ENCODE measurements around the gene PREX1.
"Not testable (repeated sequence)": the region's sequence is repeated elsewhere in the genome, so short reads cannot be mapped to it uniquely, and the experiment has no call there.

PREX1 gene

GRCh38 chr20:48826480-48826879 lies 1.3 kb downstream of the PREX1 start:
- DNase-seq (ENCODE audit: low read depth), result not testable (repeated sequence)

- DNase-seq (ENCODE audit: low read depth), result no peak
Measured at GRCh38 chr20:48826069-48826468, 1.7 kb downstream of the PREX1 start.

- no peak for DNase-seq (ENCODE audit: low read depth)
Measured at GRCh38 chr20:48825566-48825920, 2.3 kb downstream of the PREX1 start.

DNA sequence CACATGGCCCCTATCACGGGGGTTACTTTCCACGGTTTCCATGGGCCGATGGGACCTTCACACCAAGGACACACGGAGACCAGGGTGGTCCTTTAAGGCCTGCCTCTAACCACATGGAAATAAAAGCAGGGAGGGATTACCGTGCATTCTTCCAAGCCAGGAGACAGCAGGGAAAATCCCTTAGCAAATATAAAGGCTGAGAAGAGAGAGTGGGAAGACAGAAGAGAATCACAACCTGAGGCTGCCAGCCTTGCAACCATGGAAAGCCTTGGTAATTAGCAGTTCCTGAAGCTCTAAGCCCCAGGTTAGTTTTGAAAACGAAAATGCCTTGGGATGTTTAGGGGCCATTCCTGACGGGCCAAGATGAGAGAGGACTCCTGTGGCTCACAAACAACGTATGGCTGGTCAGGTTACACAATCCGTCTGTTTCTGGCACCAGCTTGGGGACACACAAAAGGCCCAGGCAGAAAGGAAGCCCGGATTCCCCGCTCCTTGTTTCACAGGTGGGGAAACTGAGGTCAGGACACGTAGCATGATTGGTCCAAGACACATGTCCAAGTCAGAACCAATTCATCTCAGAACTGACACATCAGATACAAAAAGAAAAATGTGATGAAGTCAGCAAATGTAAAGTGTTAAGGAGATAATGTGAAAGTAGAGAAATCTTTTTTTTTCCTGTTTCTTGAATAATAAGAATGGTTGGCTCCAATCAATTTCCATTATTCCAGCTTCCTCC lies 2.8 kb downstream of the PREX1 start:
- DNase-seq (ENCODE audit: low read depth), result no peak

DNA sequence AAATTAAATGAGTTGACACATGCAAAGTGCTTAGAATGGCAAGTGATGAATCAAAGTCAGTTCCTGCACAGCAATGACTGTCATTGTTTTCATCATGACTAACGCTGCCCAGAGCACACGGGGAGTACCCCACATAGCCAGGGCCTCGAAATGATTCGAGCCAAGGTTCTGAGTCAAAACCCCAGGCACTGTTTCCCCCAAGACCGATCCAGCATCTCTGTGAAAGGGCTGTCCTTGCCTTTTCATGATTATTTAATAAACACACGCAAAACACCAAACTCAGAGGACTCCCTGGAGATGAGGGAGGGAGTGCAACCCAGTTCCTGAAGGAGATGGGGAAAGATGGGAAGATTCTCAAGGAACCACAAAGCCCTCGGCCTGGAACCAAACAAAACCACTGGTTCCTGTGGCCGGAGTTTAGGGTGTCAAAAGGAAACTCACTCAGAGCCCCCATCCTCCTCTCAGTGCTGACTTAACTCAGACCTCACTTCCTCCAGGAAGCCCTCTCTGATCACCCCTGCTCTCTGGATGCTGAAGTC lies 3.8 kb downstream of the PREX1 start:
- peak; percentile 43 for DNase-seq (ENCODE audit: low read depth)

DNA sequence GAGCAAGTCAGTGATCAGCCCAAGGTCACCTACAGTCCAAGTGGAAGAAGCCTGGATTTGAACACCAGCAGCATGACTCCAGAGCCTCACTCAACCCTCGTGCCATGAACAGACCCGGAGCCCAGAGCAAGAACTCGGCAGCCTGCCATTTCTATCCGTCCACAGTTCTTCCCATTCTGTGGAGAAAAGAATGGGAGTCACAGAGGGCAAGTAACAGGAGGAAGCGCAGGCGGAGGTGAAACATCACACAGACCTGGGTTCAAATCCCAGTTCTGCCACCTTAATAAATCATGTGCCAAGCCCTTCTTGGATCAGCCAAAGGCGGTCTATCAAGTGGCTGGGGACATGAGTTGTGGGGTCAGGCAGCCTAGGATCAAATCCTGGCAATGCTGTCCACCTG lies 4.3 kb downstream of the PREX1 start:
- no peak for DNase-seq (ENCODE audit: low read depth)

- DNase-seq (ENCODE audit: low read depth), result no peak
Measured at GRCh38 chr20:48822879-48823385, 4.9 kb downstream of the PREX1 start.

- no peak for DNase-seq (ENCODE audit: low read depth)
Measured at GRCh38 chr20:48822178-48822577, 5.6 kb downstream of the PREX1 start.

DNA sequence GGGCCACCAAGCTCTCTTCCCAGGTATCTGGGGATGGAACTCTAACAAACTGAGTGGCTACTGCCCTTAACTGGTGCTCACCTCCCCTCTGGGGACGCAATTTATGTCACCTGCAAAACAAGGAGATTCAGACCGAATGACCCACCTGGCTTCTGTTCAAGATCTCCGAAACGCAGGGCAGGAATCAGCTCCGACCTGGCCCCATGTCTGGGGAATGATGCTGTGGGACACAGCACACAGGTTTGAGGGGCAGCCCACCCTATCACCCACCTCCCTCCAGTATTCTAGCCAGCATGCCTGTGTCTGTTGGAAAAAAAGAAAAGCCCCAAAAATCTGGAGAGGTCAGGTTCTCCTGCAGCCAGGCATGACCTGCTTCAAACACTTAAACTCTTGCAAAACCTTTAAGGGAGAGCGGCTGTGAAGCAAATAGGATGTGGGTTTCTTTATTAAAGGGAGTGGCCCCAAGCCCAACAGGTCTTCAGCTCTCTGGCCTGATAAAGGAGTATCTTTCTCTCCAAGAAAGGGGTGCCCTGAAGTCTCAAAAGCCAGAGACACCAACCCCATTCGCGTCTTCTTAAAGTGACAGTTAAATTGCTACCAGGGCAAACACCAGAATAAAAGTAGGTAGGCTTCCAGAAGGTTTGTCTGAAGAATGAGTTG lies 6.4 kb downstream of the PREX1 start:
- DNase-seq (ENCODE audit: low read depth), result no peak

DNA sequence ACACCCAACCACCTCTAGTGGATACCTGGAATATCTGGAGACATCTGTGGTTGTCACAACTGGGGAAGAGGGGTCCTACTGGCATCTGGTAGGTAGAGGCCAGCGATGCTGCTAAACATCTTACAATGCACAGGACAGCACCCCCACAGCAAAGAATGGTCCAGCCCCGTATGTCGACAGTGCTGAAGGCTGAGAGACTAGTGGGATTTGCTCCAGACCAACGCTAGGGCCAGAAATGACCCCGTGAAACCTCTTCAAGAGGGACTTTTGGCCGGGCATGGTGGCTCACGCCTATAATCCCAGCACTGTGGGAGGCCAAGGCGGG lies 7.2 kb downstream of the PREX1 start:
- no peak for DNase-seq (ENCODE audit: low read depth)

- DNase-seq (ENCODE audit: low read depth), result no peak
Measured at GRCh38 chr20:48819821-48820648, 7.8 kb downstream of the PREX1 start.

DNA sequence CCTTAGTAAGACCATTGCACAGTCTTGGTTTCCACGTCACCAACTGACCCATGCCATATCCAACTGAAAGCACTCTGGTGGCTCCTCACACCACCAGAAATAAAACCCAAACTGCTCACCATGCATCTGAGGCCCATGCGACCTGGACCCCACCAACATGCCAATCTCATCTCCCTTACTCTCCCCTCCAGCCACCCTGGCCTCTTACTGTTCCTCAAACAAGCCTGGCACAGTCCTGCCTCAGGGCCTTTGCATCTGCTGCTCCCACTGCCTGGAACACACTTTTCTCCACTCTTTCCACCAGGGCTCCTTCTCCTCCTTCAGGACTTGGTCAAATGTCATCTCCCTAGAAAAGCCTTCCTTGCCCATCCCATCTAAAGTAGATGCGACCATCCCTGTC lies 8.7 kb downstream of the PREX1 start:
- no peak for DNase-seq (ENCODE audit: low read depth)

DNA sequence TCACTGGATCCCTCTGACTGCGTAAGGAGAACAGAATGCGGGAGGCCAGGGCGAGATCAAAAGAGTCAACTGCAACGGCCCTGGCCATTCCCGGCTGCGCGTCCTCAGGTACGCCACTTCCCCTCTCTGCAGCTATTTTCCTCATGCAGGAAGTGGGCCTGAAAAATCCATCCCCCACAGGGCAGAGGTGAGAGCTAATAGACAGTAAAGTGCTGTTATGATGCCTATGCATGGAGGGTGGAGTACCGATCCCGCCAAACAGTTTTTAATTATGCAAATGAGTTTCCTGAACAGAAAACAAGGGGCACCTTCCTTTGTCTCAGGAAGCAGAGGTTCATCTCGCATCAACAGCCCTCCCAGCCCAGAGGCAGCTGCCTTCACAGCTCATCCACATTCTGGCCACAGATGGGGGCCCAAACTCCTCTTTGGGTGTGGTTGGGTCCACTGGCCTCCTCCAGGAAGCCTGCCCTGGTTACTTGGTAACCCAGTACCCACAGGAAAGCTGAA lies 9.3 kb downstream of the PREX1 start:
- no peak for DNase-seq (ENCODE audit: low read depth)

GRCh38 chr20:48818031-48818370 lies 9.8 kb downstream of the PREX1 start:
- DNase-seq (ENCODE audit: low read depth), result no peak

GRCh38 chr20:48817367-48818030 lies 10.3 kb downstream of the PREX1 start:
- DNase-seq (ENCODE audit: low read depth), result no peak

DNA sequence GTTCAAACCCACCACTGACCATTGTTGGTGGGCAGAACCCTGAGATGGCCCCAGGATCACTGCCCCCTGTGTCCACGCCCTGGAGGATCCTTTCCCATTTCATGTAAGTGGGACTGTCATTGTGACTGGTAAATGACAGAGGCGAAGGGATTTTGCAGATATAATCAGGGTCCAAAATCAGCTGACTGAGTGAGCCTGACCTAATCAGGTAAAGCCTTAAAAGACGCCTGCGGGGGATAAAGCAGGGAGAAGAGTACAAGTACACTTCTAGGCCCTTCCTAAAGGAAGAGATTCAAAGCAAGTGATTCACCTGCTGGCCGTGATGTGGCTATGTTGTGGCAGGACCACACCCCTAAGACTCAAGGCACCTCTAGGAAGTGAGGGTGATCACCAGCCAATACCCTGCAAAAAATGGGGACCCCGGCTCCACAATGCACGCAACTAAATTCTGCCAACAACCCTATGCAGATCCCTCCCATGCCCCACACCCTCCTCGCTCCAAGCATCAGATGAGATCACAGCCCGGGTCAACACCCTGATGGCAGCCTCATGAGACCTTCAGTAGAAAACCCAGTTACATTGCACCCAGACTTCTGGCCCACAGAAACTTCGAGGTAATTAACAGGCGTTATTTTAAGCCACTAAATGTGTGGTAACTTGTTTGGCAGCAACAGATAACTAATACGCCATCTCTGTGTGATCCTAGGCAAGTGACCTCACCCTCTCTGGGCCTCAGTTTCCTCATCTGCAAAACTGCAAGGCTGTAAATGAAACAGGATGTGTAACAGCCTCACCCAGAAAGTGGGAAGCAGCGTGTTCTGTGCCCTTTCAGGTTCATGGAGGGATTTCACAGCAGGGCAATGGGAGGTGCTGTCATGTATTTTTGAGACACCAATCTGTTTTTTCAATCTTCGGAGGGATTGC lies 11.3 kb downstream of the PREX1 start:
- no peak for DNase-seq (ENCODE audit: low read depth)

DNA sequence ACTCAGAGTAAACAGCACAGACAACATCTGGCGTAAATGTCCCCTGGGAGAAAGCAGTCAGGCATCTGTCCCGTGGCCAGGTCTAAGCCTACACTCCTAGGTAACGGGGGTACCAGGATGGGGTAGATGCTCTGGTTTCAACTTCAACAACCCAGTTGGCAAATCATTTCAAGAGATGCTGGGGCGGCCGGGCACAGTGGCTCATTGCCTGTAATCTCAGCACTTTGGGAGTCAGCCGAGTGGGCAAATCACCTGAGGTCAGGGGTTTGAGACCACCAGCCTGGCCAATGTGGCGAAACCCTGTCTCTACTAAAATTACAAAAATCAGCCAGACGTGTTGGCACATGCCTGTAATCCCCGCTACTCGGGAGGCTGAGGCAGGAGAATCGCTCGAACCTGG lies 12.3 kb downstream of the PREX1 start:
- no peak for DNase-seq (ENCODE audit: low read depth)

- DNase-seq (ENCODE audit: low read depth), result no peak
Measured at GRCh38 chr20:48814633-48815032, 13.2 kb downstream of the PREX1 start.

- DNase-seq (ENCODE audit: low read depth), result no peak
Measured at GRCh38 chr20:48813930-48814546, 13.8 kb downstream of the PREX1 start.

DNA sequence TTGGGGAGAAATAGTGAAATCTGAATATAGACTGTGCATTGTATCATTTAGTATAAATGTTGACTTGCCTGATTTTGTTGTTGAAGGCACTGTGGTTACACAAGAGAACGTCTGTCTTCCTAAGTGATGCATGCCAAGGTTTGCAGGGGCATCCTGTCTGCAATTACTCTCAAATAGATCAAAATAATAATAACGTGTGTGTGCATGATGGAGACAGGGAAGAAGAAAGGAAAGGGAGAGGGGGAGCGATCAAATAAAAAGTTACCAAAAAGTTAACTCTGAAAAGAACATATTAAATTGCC lies 14.4 kb downstream of the PREX1 start:
- no peak for DNase-seq (ENCODE audit: low read depth)
